SK-N-SH (cell line): Measurements from ENCODE around the gene CPNE2. TPM values are rescaled to one million over a fixed set of nuclear protein-coding genes. Genes with fewer than 3 reads are reported as not detected.
"Not testable (repeated sequence)": the region's sequence is repeated elsewhere in the genome, so short reads cannot be mapped to it uniquely, and the experiment has no call there.

Source experiments
- CTCF ChIA-PET: fragments of 300-600, 350-600 bp; formaldehyde crosslinking; extraction: SDS; loops from one replicate; lab custom pipeline; 2021; lab: Yijun Ruan, JAX
- POLR2A ChIA-PET: fragments of 350-600 bp; sonication (Branson Sonifier 250); formaldehyde crosslinking; extraction: SDS; loops from one replicate; lab custom pipeline; 2020; ENCODE audit warnings: antibody characterized with exemption, inconsistent platforms; lab: Yijun Ruan, JAX
- DNase-seq: peaks from one replicate; pipeline ENCODE4 v3.0.0; 2012
- H2AFZ ChIP-seq: fragments of 200-600 bp; sonication (generic); 2 replicates; pipeline ENCODE4 v1.8.1; 2016; ENCODE audit warnings: antibody characterized with exemption, mild to moderate bottlenecking, low read depth
- H3F3A ChIP-seq: fragments of 200-600 bp; sonication (generic); replicated peaks from 2 replicates; pipeline ENCODE3; 2016; ENCODE audit warnings: antibody characterized with exemption, mild to moderate bottlenecking; ENCODE audit not compliant: insufficient read depth
- H3K27ac ChIP-seq, 2 experiments: fragments of 200-500 bp in 1 of 2; fragments of 200-600 bp in 1 of 2; sonication (Bioruptor generic) in 1 of 2; sonication (generic), shearing (Covaris generic) in 1 of 2; 2 replicates each; pipeline versions ENCODE4 v1.5.1 to v1.6.1; 2014 to 2016; ENCODE audit warnings: low read depth in 2 of 2, inconsistent platforms in 1 of 2, low read length in 1 of 2, mild to moderate bottlenecking in 1 of 2, mixed read lengths in 1 of 2
- H3K27me3 ChIP-seq: fragments of 200-600 bp; sonication (generic), shearing (Covaris generic); 2 replicates; pipeline ENCODE4 v1.6.1; 2016; ENCODE audit warnings: mixed run types; ENCODE audit not compliant: insufficient read depth
- H3K36me3 ChIP-seq, 2 experiments: fragments of 200-500 bp in 1 of 2; fragments of 200-600 bp in 1 of 2; sonication (Bioruptor generic) in 1 of 2; sonication (generic) in 1 of 2; replicated peaks in 1 of 2; 2 replicates each; pipeline versions ENCODE3 to v1.5.1; 2014 to 2016; ENCODE audit warnings: low read length in 1 of 2, mild to moderate bottlenecking in 1 of 2; ENCODE audit not compliant: insufficient read depth in 2 of 2, control insufficient read depth in 1 of 2
- H3K4me1 ChIP-seq, 2 experiments: fragments of 200-500 bp in 1 of 2; fragments of 200-600 bp in 1 of 2; sonication (Bioruptor generic) in 1 of 2; sonication (generic), shearing (Covaris generic) in 1 of 2; 2 replicates each; pipeline versions ENCODE4 v1.5.1 to v1.6.1; 2014 to 2016; ENCODE audit warnings: low read depth in 1 of 2, low read length in 1 of 2, mixed run types in 1 of 2; ENCODE audit not compliant: insufficient read depth in 2 of 2, control insufficient read depth in 1 of 2
- H3K4me2 ChIP-seq: fragments of 200-600 bp; sonication (generic), shearing (Covaris generic); 2 replicates; pipeline ENCODE4 v1.6.1; 2017; ENCODE audit warnings: mixed run types
- H3K4me3 ChIP-seq, 2 experiments: fragments of 200-500 bp in 1 of 2; fragments of 200-600 bp in 1 of 2; sonication (Bioruptor generic) in 1 of 2; sonication (generic), shearing (Covaris generic) in 1 of 2; 2 replicates each; pipeline versions ENCODE4 v1.5.1 to v1.8.1; 2014 to 2016; ENCODE audit warnings: low read depth in 2 of 2, inconsistent platforms in 1 of 2, low read length in 1 of 2, mild to moderate bottlenecking in 1 of 2, mixed read lengths in 1 of 2, moderate library complexity in 1 of 2
- H3K79me2 ChIP-seq: fragments of 200-600 bp; sonication (generic); 2 replicates; pipeline ENCODE4 v1.8.1; 2017; ENCODE audit warnings: mild to moderate bottlenecking; ENCODE audit not compliant: insufficient read depth
- H3K9ac ChIP-seq: fragments of 200-600 bp; sonication (generic); 2 replicates; pipeline ENCODE4 v1.6.1; 2017; ENCODE audit warnings: mixed run types
- H3K9me2 ChIP-seq: fragments of 200-600 bp; sonication (generic); 2 replicates; pipeline ENCODE4 v1.6.1; 2017; ENCODE audit warnings: mixed run types
- H3K9me3 ChIP-seq: fragments of 200-600 bp; sonication (generic); 2 replicates; pipeline ENCODE4 v1.6.1; 2017; ENCODE audit warnings: mixed run types, mild to moderate bottlenecking, moderate library complexity
- H4K20me1 ChIP-seq: fragments of 200-600 bp; sonication (generic); 2 replicates; pipeline ENCODE4 v1.6.1; 2017; ENCODE audit warnings: mild to moderate bottlenecking, mixed run types; ENCODE audit not compliant: insufficient read depth
- EP300 ChIP-seq, 2 experiments: IDR thresholded peaks; 2 replicates each; pipeline versions ENCODE4 v1.4.0 to v1.6.1; 2012; ENCODE audit warnings: borderline replicate concordance in 1 of 2, low read depth in 1 of 2, low read length in 1 of 2
- FOSL2 ChIP-seq: IDR thresholded peaks from 2 replicates; pipeline ENCODE4 v1.4.0; 2012; ENCODE audit warnings: low read depth, mild to moderate bottlenecking, moderate library complexity, borderline replicate concordance
- GATA2 ChIP-seq: sonication (generic); formaldehyde crosslinking; IDR thresholded peaks from 2 replicates; pipeline ENCODE4 v1.5.0; 2020; ENCODE audit warnings: mild to moderate bottlenecking, missing genetic modification reagents
- NRF1 ChIP-seq: IDR thresholded peaks from 2 replicates; pipeline ENCODE4 v1.6.1; 2012; ENCODE audit warnings: low read depth, mild to moderate bottlenecking, low read length
- RCOR1 ChIP-seq: fragments of 150-350 bp; IDR thresholded peaks from 2 replicates; pipeline ENCODE4 v1.6.1; 2017; ENCODE audit warnings: antibody characterized with exemption, low read length
- REST ChIP-seq: IDR thresholded peaks from 2 replicates; pipeline ENCODE4 v1.6.1; 2012; ENCODE audit warnings: mild to moderate bottlenecking, low read depth, low read length, moderate library complexity
- RXRA ChIP-seq: IDR thresholded peaks from 2 replicates; pipeline ENCODE4 v1.4.0; 2012; ENCODE audit warnings: low read depth, mild to moderate bottlenecking, borderline replicate concordance
- WGBS: methylation state at CpG from one replicate; pipeline ENCODE4 v1.1.6; 2017; ENCODE audit warnings: low lambda C conversion rate; 5-methylcytosine and 5-hydroxymethylcytosine counted together
- polyA plus RNA-seq, 3 experiments: library from polyadenylated mRNA; depleted of rRNA; stranded (reverse); fragments of >200 nt; gene quantifications; 2 replicates each; pipeline ENCODE4 v1.2.3, GENCODE V29; 2012

The CPNE2 gene
- polyA plus RNA-seq, 1 of the 3 experiments (the other 2 are of a cell fraction) = 73.0 TPM

GRCh38 chr16:57109259-57110105 lies 17.1 kb downstream of the CPNE2 start:
- H3K4me3 ChIP-seq, H4K20me1 ChIP-seq, H3K4me2 ChIP-seq, POLR2A ChIA-PET, H3K27me3 ChIP-seq, H3K9me3 ChIP-seq, H3K36me3 ChIP-seq, H2AFZ ChIP-seq, H3K9me2 ChIP-seq, H3K27ac ChIP-seq, DNase-seq, H3K9ac ChIP-seq, H3F3A ChIP-seq: not testable (repeated sequence)
- WGBS = 94% methylated on average over 10 of the region's 10 CpGs
- Histone ChIP-seq H3K4me1 (peaks cover 0 to 18% of the 10 kb centered on the region in 2 experiments; a peak in 1 of 4 replicates), H3K79me2 (peaks cover 10% of the 10 kb centered on the region; the same call in 1 of the 2 replicates)
- CTCF ChIA-PET = interaction anchor here (0.9 to 2.2 kb wide), 3 partner anchors 17 to 29 kb away, joined by 3 to 4 read pairs (median 4); partner anchors contain the start of gene CPNE2

GRCh38 chr16:57110937-57111336 lies 18.6 kb downstream of the CPNE2 start:
- no peak for TF ChIP-seq REST
- H3K9me2 ChIP-seq = no peaks in the 10 kb centered on the region
- peaks cover 4% of the 10 kb centered on the region for H3F3A ChIP-seq
- H3K9me3 ChIP-seq = no peaks in the 10 kb centered on the region
- peaks cover 0 to 5% of the 10 kb centered on the region in 2 experiments for H3K36me3 ChIP-seq
- no peak for DNase-seq
- H3K4me3 ChIP-seq = no peak overlapping the region
- no peak overlapping the region for H2AFZ ChIP-seq
- H3K4me1 ChIP-seq = peaks cover 0 to 28% of the 10 kb centered on the region in 2 experiments; a peak in 1 of 4 replicates
- ChIA-PET POLR2A (interaction anchor here (0.7 kb wide), 1 partner anchor 64 kb away, joined by 3 read pairs; no protein-coding TSS in a partner anchor), CTCF (interaction anchor here (1.2 to 2.2 kb wide), 4 partner anchors 8 to 27 kb away, joined by 3 to 9 read pairs (median 4); partner anchors contain the start of gene CPNE2)
- WGBS = 92% methylated on average over 4 of the region's 4 CpGs
- no peaks in the 10 kb centered on the region for H3K27me3 ChIP-seq
- H3K4me2 ChIP-seq = no peak overlapping the region
- no peak overlapping the region for H3K9ac ChIP-seq
- H3K79me2 ChIP-seq = peaks cover 10% of the 10 kb centered on the region; the same call in 1 of the 2 replicates
- H4K20me1 ChIP-seq = 0 out of 2 replicates have a peak, but pooled peaks cover 2% of the 10 kb centered on the region
- no peak overlapping the region for H3K27ac ChIP-seq

DNA sequence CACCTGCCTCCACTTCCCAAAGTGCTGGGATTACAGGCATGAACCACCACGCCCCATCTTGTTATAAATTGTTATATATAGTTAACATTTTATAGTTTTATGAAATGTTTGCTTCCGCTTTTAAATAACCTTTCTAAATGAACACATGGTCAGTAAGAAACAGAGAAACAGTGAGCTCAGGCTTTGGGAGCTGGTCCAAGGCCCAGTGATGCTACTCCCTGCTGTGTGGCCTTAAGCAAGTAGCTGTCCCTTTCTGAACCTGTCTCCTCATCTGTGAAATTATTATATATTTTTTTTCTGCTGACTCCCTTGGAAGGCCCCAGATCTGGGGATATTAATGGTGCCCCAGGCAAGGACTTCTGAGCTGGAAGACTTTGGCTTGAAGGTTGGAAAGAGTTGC lies 19.0 kb downstream of the CPNE2 start:
- H4K20me1 ChIP-seq = 0 out of 2 replicates have a peak, but pooled peaks cover 2% of the 10 kb centered on the region
- no peak overlapping the region for H3K27ac ChIP-seq
- 95% methylated on average over 2 of the region's 2 CpGs for WGBS
- no peak overlapping the region for H2AFZ ChIP-seq
- peaks cover 4% of the 10 kb centered on the region for H3F3A ChIP-seq
- POLR2A ChIA-PET = interaction anchor here (0.7 kb wide), 1 partner anchor 63 kb away, joined by 3 read pairs; no protein-coding TSS in a partner anchor
- H3K27me3 ChIP-seq = no peaks in the 10 kb centered on the region
- peaks cover 9% of the 10 kb centered on the region; the same call in 1 of the 2 replicates for H3K79me2 ChIP-seq
- no peak overlapping the region for H3K9ac ChIP-seq
- peaks cover 0 to 7% of the 10 kb centered on the region in 2 experiments for H3K36me3 ChIP-seq
- no peaks in the 10 kb centered on the region for H3K9me2 ChIP-seq
- no peak overlapping the region for H3K4me2 ChIP-seq
- no peak for DNase-seq
- peaks cover 0 to 30% of the 10 kb centered on the region in 2 experiments; a peak in 1 of 4 replicates for H3K4me1 ChIP-seq
- CTCF ChIA-PET = interaction anchor here (0.8 to 2.2 kb wide), 5 partner anchors 9 to 319 kb away, joined by 3 to 9 read pairs (median 3); partner anchors contain the start of gene CPNE2
- no peak overlapping the region for H3K4me3 ChIP-seq
- H3K9me3 ChIP-seq = no peaks in the 10 kb centered on the region
- TF ChIP-seq RXRA (no peak), RCOR1 (no peak), FOSL2 (no peak), EP300 (IDR thresholded peaks at IDR 0.05; ENCODE audit: borderline replicate concordance in 1 of 2, low read depth in 1 of 2, low read length in 1 of 2) (no peak), NRF1 (no peak), REST (no peak), GATA2 (CRISPR knock-in tag) (no peak)
